Hindlimb muscle (tissue), 1 donor: Measurements from ENCODE around the gene MAP3K14. TPM values are rescaled to one million over a fixed set of nuclear protein-coding genes. Genes with fewer than 3 reads are reported as not detected.

Experiments used
- DNase-seq: peaks from one replicate; pipeline ENCODE4 v3.0.0-alpha.2; 2013
- polyA plus RNA-seq: library from polyadenylated mRNA; unstranded; fragments of 120-200 nt; gene quantifications from one replicate; pipeline ENCODE4 v1.2.1, GENCODE V29; 2013; ENCODE audit not compliant: insufficient read length

Gene MAP3K14
- polyA plus RNA-seq, 1 donor = 11.5 TPM

- peak; percentile 85 for DNase-seq
These were observed 39.5 kb downstream of the MAP3K14 start for GRCh38 chr17:45277216-45277849.

GRCh38 chr17:45276031-45276430 is 40.8 kb downstream of the MAP3K14 start:
- peak; percentile 54 for DNase-seq

- no peak for DNase-seq
These were observed 42.8 kb downstream of the MAP3K14 start for GRCh38 chr17:45274033-45274432.

- no peak for DNase-seq
These were observed 43.3 kb downstream of the MAP3K14 start for GRCh38 chr17:45273551-45273957.

DNA sequence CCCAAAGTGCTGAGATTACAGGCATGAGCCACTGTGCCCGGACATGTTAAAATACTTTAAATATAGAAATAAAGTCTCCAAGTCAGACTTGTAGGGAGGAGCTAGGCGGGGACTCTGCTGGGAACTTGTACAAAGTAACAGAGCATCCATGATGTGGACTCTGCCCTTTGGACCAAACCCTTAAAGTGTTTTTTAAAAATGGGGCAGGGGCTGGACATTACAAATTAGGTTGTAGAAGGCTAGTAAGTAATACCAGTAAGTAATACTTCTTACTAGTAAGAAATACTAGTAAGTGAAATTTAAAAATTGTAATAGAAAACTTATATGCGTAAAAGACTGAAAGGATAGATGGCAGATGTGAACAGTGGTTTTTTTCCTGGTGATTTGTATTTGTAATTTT is 45.2 kb downstream of the MAP3K14 start:
- no peak for DNase-seq

GRCh38 chr17:45270828-45271418 is 45.9 kb downstream of the MAP3K14 start:
- no peak for DNase-seq

- no peak for DNase-seq
These were observed 46.9 kb downstream of the MAP3K14 start for GRCh38 chr17:45269912-45270311.

DNA sequence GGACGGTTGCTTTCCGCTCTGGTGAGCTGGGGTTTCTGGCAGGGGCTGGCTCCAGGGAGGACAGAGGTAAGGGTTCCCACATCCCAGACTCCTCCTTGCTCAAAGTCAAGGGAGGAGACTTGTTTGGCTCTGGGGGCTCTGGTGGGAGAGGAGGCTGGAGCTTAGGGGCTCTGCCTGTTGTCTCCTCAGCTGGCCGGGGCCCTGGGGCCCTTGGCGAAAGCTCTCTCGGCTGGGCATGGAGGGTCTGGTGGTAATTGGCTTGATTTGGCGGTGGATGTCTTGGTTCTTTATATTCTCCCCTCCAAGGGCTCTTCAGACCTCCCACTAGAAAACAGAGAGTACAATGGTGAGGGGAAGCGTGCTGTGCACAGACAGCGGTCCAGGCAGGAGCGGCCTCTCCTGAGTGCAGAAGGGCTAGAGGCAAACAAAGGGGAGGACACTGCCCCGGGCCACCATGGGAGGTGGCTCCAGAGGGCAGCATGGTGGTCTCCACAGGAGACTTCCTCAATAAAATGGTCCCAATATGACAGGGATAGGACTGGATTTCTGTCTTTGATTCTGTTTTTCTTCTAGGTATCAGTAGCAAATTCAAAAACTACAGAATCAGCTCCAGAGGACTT is 49.3 kb downstream of the MAP3K14 start:
- DNase-seq = no peak

GRCh38 chr17:45266372-45266926 is 50.4 kb downstream of the MAP3K14 start:
- no peak for DNase-seq

DNA sequence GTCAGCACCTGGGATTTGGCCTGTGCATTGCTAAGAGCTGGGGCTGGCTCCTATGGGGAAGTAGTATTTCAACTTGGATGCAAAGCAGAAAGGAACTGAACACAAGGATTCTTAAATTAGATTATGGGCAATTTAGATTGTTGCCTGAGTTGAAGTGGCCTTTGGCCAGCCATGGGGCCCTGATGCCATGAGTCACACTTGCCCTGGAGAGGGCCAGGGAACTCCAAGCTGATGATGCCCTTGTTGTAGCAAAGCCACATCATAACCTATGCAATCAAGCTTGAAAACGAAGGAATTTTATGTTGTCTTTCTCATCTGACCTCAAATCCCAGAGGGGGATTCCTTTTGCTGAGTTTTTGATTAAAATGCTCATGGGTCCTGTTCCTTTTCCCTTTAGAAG is 51.0 kb downstream of the MAP3K14 start:
- no peak for DNase-seq

- no peak for DNase-seq
These were observed 51.8 kb downstream of the MAP3K14 start for GRCh38 chr17:45264988-45265387.

DNA sequence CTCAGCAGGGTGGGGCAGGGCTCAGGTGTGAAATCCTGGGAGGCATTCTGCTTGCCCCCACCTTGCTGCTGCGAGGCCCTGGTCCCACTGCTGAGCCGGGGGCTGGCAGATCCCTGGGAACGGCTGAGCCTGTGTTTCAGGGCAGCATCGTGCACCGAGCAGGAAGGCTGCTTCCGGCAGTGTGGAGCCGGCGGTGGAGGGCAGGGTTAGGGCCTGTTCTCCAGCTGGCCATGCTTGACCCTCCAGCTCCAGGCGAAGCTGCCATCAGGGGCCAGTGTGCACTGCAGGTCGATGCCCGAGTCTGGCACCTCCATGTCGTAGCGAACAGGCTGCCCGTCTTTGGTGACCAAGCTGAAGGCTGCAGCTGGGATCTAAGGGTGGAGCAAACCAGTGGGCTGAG is 52.4 kb downstream of the MAP3K14 start:
- DNase-seq = no peak

DNA sequence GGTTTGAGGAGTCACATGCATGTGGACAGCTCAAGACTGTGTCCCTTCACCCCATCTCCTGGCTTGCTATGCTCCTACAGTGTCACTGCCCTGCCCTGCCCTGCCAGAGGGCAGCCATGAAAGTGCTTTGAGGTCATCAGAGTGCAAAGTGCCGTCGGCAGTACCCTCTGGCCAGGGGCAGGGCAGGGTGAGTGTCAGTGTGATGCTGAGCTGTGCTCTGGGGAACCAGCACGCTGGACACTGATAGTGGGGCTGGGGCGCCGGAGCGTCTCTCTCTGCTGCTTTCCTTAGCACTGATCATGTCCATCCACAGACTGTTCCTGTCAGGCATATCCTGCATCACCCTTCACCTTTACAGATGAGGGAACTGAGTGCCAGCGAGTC is 53.4 kb downstream of the MAP3K14 start:
- DNase-seq = no peak

- DNase-seq = no peak
These were observed 54.0 kb downstream of the MAP3K14 start for GRCh38 chr17:45262516-45263476.

DNA sequence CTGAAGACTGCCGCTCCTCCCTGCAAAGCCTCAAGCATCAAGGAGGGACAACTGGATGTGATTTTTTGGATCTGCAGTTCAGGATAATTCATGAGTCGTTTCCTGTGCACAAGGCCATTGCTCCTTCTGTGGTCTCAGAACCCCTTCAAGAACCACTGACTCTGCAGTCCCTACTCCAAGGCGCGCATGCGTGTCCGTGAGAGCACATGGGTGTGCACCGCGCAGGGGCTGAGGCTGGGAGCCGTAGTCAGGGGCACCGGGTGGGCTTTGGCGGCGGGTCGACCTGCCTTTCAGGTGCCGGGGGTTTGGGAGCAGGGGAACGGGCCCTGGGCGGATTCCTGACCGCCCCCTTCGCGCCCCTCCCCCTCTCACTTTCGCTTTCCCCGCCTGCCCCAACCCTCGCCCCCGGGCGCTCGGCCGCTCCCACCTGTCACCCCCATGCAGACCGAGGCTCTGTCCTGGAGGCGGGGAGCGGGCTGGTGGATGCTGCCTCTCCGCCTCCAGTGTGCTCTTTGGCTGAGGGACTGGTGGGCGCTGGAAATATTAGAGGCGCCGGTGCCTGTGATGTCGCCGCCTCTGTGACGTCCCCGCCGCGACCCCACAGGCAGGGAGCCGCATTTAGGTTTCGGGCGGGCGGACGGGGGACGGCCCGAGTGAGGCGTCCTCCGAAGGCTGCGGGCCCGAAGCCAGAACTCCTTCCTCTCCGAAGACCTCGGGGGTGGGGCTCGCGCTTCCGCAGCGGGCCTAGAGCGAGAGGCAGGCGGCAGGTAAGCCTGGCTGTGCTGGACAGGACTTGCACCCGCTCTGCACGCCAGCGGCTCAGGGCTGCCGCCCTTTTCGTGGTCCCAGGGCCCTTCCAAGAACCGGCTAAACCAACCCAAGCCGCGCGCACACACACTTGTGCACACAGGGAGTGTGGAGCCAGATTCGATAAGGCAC is 55.0 kb downstream of the MAP3K14 start, which contains the start of gene SPATA32:
Gene SPATA32, minus strand, starts transcription at position 518 of the 939 bp plus-strand sequence. Its CDS starts 78 bp downstream, at position 440.
- peak; percentile 49 for DNase-seq

- no peak for DNase-seq
These were observed 56.5 kb downstream of the MAP3K14 start for GRCh38 chr17:45260204-45260783.

- DNase-seq = no peak
These were observed 57.8 kb downstream of the MAP3K14 start for GRCh38 chr17:45258981-45259380.

GRCh38 chr17:45257115-45257514 is 59.7 kb downstream of the MAP3K14 start:
- DNase-seq = no peak

- no peak for DNase-seq
These were observed 60.5 kb downstream of the MAP3K14 start for GRCh38 chr17:45256114-45256966.

DNA sequence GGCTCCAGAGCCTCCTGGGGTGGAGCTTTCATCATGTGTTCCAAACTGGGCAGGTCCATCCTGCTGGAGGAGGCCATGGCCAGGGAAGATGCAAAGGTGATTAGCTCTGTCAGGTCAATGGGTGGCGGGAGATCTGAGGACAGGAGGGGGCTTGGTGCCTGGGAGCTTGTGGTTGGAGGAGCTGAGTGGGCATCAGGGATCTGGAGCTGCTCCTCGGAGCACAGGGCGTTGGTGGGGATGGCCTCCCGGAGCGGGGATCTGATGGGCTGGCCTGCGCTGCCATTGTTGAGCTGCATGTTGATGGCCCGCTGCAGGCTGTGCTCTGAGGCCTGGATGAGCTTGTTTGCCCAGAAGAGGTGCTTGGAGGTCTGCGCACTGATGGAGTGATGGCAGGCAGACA is 61.5 kb downstream of the MAP3K14 start:
- DNase-seq = no peak
